ENCODE results near the gene VIPR2.
"Not testable (repeated sequence)": the region's sequence is repeated elsewhere in the genome, so short reads cannot be mapped to it uniquely, and the experiment has no call there.

The VIPR2 gene

DNA sequence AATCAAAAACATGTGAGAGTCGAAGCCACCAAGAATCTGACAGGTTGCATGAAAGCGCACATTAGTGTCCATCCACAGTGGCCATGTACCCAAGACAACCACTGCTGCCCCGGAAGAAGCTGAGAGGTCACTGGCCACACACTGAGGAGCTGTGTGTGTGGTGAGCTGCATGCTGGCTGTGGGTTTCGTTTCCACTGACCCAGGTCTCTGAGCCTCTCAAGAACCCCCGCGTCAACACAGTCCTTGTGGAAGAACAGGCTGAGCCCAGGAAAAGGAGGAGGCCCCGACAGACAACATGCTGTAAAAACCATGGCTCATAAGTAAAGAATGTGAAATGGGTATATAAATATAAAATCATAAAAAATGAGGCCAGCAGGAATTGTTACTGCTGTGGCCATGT, 8.2 kb downstream of the VIPR2 start:
- no peak for DNase-seq
- H3K4me3 ChIP-seq (ENCODE audit: low read depth, low read length), result no peak overlapping the region
- H3K9me3 ChIP-seq, result no peaks in the 10 kb centered on the region
- TF ChIP-seq, protein P1, sequence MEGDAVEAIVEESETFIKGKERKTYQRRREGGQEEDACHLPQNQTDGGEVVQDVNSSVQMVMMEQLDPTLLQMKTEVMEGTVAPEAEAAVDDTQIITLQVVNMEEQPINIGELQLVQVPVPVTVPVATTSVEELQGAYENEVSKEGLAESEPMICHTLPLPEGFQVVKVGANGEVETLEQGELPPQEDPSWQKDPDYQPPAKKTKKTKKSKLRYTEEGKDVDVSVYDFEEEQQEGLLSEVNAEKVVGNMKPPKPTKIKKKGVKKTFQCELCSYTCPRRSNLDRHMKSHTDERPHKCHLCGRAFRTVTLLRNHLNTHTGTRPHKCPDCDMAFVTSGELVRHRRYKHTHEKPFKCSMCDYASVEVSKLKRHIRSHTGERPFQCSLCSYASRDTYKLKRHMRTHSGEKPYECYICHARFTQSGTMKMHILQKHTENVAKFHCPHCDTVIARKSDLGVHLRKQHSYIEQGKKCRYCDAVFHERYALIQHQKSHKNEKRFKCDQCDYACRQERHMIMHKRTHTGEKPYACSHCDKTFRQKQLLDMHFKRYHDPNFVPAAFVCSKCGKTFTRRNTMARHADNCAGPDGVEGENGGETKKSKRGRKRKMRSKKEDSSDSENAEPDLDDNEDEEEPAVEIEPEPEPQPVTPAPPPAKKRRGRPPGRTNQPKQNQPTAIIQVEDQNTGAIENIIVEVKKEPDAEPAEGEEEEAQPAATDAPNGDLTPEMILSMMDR (IDR thresholded peaks at IDR 0.05; ENCODE audit: low read depth, low read length), result no peak
- no peaks in the 10 kb centered on the region for H3K4me1 ChIP-seq
- H3K36me3 ChIP-seq, result no peaks in the 10 kb centered on the region
- H3K27me3 ChIP-seq, result no peaks in the 10 kb centered on the region

GRCh38 chr7:159136013-159136412, 8.7 kb downstream of the VIPR2 start:
- Histone ChIP-seq H3K4me1 (no peaks in the 10 kb centered on the region), H3K9me3 (no peaks in the 10 kb centered on the region), H3K27me3 (no peaks in the 10 kb centered on the region), H3K36me3 (no peaks in the 10 kb centered on the region), H3K4me3 (ENCODE audit: low read depth, low read length) (no peak overlapping the region)
- TF ChIP-seq, protein P1 (IDR thresholded peaks at IDR 0.05; ENCODE audit: low read depth, low read length), result no peak
- DNase-seq, result no peak

GRCh38 chr7:159132670-159133443, 11.8 kb downstream of the VIPR2 start:
- H3K9me3 ChIP-seq; H3K36me3 ChIP-seq; H3K4me3 ChIP-seq (ENCODE audit: low read depth, low read length); H3K4me1 ChIP-seq; H3K27me3 ChIP-seq; DNase-seq: not testable (repeated sequence)

- Histone ChIP-seq H3K9me3 (no peaks in the 10 kb centered on the region), H3K36me3 (no peaks in the 10 kb centered on the region), H3K27me3 (no peaks in the 10 kb centered on the region), H3K4me3 (ENCODE audit: low read depth, low read length) (no peak overlapping the region), H3K4me1 (no peaks in the 10 kb centered on the region)
- TF ChIP-seq, protein P1 (IDR thresholded peaks at IDR 0.05; ENCODE audit: low read depth, low read length), result no peak
- no peak for DNase-seq
Observed at GRCh38 chr7:159130820-159131219, 13.8 kb downstream of the VIPR2 start.

- Histone ChIP-seq H3K4me1 (no peaks in the 10 kb centered on the region), H3K36me3 (no peaks in the 10 kb centered on the region), H3K27me3 (no peaks in the 10 kb centered on the region), H3K4me3 (ENCODE audit: low read depth, low read length) (no peak overlapping the region), H3K9me3 (no peaks in the 10 kb centered on the region)
- TF ChIP-seq, protein P1 (IDR thresholded peaks at IDR 0.05; ENCODE audit: low read depth, low read length), result no peak
- no peak for DNase-seq
Observed at GRCh38 chr7:159130199-159130775, 14.4 kb downstream of the VIPR2 start.

- no peaks in the 10 kb centered on the region for H3K27me3 ChIP-seq
- DNase-seq, result no peak
- TF ChIP-seq, protein P1 (IDR thresholded peaks at IDR 0.05; ENCODE audit: low read depth, low read length), result no peak
- no peak overlapping the region for H3K4me3 ChIP-seq (ENCODE audit: low read depth, low read length)
- H3K9me3 ChIP-seq, result no peaks in the 10 kb centered on the region
- no peaks in the 10 kb centered on the region for H3K36me3 ChIP-seq
- H3K4me1 ChIP-seq, result no peaks in the 10 kb centered on the region
Observed at GRCh38 chr7:159128767-159129166, 15.9 kb downstream of the VIPR2 start.

Measured in BE2C (cell line).